HL-60 (cell line): ENCODE measurements around the gene PAK4.

Experiments used
- POLR2AphosphoS5 ChIP-seq: IDR thresholded peaks from 2 replicates; pipeline ENCODE4 v1.6.1; 2012; ENCODE audit warnings: low read depth
- TF ChIP-seq, protein P1 (sequence below): IDR thresholded peaks from one replicate; pipeline ENCODE4 v1.5.1; 2011; ENCODE audit warnings: low read length, control low read depth, inconsistent platforms; ENCODE audit not compliant: insufficient read depth

DNA sequence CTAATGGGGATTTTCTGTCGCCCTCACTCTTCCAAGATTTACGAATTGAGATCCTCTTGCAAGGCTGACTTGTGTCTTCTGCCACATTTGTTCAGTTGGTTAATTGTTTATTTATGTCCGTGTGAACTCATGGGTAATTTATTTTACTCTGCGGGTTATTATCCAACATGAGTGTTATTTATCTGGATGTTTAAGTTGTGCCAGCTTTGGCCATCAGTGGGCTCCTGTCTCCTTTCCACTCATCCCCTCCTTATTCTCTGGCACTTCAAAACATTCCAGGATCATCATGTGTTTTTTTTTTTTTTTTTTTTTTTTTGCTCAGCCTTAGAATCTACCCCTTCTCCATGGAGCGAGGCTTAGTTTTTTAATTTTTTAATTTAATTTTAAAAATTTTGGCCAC is 22.4 kb upstream of the PAK4 start:
- TF ChIP-seq, protein P1, sequence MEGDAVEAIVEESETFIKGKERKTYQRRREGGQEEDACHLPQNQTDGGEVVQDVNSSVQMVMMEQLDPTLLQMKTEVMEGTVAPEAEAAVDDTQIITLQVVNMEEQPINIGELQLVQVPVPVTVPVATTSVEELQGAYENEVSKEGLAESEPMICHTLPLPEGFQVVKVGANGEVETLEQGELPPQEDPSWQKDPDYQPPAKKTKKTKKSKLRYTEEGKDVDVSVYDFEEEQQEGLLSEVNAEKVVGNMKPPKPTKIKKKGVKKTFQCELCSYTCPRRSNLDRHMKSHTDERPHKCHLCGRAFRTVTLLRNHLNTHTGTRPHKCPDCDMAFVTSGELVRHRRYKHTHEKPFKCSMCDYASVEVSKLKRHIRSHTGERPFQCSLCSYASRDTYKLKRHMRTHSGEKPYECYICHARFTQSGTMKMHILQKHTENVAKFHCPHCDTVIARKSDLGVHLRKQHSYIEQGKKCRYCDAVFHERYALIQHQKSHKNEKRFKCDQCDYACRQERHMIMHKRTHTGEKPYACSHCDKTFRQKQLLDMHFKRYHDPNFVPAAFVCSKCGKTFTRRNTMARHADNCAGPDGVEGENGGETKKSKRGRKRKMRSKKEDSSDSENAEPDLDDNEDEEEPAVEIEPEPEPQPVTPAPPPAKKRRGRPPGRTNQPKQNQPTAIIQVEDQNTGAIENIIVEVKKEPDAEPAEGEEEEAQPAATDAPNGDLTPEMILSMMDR: no peak
- no peak for TF ChIP-seq POLR2AphosphoS5
